Activated CD8-positive, alpha-beta memory T cell treated with anti-CD3 and anti-CD28 coated beads for 4 hours (primary cell): ENCODE results near the gene PRR20G.
"Not testable (repeated sequence)": the region's sequence is repeated elsewhere in the genome, so short reads cannot be mapped to it uniquely, and the experiment has no call there.

ENCODE experiments used
- DNase-seq, 2 donors: peaks; one replicate each; pipeline ENCODE4 v3.0.0-alpha.2; 2020; ENCODE audit warnings: low read depth in 2 of 2

Gene PRR20G

GRCh38 chr3:127287840-127288239, at the start of gene PRR20G:
Gene PRR20G (minus strand): TSS chr3:127288046. CDS start chr3:127287365, 681 bp downstream.
- no peak for DNase-seq

GRCh38 chr3:127337001-127337400, 49.2 kb upstream of the PRR20G start:
- DNase-seq = no peak

DNA sequence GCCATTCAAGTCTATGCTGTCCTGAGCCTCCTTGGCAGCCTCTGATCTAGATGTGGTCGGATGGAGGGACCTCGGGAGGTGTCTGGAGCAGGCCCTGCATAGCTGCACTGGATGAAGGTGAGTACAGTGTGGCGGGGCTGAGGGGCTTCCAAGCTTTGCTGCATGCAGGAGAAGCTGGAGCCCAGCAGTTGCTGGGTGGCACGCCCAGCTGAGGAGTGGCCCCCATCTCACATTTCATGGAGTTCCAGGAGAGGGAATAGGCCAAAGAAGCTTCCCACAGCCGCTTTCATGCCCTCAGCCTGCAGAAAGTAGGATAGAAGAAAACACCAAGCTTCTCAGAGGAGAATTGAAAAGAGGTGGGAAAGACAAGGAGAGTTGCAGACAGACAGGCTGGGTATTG, 48.3 kb upstream of the PRR20G start:
- no peak for DNase-seq

- DNase-seq = no peak
Observed at GRCh38 chr3:127330385-127330784, 42.5 kb upstream of the PRR20G start.

DNA sequence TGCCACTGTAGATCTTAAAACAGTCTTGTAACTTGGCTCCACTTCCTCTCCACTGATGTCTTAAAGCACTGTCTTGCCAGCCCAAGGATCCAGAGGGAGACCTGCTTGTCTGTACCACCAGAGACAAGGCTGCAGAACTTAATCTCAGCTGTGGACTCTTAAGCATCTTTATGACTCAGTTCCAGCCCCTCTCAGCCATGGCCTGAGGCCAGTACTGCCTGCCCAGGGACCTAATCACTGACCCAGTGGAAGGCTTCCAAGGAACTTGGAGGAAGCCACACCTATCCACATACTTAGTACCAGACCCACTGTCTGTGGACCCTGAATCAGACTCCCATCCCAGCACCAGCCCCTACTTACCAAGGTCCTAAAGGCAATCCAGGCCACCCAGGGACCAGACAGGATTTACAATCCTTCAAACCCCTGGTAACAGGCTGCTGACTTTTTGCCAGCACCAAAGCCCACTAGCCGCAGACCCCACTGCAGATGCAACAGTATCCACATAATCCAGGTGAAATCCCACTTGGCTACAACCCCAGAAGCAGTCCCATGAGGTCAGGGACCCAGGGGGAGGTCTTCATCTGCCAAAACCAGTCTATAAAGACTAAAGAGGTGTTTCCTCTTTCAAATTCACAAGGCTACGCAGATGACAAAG, 41.9 kb upstream of the PRR20G start:
- no peak for DNase-seq

DNA sequence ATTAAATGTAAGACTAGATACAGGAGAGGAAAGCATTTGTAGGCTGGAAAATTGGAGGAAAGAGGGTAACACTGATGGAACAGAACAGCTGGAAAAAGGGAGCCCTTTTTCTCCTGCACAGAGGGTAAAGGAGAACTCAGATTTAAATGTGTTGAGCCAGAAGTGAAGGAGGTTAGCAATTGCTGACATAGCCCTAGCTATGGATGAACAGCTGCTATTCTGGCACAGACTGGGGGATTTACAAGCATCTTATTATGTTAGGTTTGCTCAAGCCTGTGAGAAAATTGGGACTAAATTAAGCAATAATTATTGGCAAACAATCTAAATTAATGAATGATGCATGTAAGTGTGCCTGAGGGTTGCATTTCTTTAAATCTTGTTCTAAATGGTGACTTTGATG, 40.6 kb upstream of the PRR20G start:
- no peak for DNase-seq

DNA sequence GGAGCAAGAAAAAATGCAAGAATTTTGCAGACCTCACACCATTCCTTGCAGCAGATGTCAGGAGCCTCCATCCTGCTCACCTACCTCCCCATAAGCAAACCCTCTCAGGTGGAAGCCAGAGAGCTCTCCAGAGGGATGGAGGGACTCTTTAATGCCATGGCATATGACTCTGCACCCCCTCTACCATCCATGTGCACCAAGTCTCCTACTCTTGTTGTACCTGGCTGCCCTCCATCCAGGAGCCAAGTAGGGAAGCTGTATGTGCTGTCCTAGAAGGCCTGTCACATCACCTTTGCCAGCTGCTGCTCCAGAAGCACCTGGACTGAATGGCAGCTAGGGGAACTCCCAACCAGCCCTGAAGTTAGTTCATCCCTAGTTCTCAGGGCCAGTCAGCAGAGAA, 38.5 kb upstream of the PRR20G start:
- DNase-seq = no peak

DNA sequence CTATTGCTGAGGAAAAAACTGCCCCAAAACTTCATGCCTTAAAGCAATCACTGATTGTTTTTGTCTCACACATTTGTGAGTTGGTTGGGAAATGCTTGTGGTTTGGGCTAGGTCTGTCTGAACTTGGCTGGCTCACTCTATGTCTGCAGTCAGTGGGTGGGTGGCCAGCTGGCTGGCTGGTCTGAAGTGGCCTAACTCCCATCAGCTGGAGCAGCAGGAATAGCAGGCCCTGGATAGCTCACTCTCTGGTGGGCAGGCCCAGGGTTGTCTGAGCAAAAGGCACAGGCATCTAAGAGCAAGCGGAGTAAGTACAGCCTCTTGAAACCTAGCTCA, 37.7 kb upstream of the PRR20G start:
- DNase-seq = no peak

GRCh38 chr3:127324913-127325628, 37.2 kb upstream of the PRR20G start:
- DNase-seq = no peak

GRCh38 chr3:127324076-127324475, 36.2 kb upstream of the PRR20G start:
- DNase-seq = no peak

GRCh38 chr3:127323581-127323980, 35.7 kb upstream of the PRR20G start:
- no peak for DNase-seq

DNA sequence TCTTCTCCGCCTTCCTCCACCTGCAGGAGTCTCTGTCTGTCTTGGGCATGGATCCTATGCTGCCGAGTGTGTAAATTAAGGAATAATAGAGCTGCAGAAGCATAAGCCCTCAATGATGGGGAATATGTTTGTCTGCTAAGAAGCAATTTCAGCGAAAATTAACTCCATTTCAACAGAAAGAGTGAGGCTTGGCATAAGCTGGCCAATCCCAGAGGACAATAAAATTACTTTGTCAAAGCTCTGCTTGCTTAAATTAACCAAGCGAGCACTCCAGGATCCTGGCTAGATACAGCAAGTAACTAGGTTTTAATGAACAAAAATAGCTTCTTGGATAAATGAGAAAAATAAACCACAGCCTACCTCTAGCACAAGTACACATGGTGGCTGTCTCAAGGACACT, 33.5 kb upstream of the PRR20G start:
- DNase-seq = no peak

DNA sequence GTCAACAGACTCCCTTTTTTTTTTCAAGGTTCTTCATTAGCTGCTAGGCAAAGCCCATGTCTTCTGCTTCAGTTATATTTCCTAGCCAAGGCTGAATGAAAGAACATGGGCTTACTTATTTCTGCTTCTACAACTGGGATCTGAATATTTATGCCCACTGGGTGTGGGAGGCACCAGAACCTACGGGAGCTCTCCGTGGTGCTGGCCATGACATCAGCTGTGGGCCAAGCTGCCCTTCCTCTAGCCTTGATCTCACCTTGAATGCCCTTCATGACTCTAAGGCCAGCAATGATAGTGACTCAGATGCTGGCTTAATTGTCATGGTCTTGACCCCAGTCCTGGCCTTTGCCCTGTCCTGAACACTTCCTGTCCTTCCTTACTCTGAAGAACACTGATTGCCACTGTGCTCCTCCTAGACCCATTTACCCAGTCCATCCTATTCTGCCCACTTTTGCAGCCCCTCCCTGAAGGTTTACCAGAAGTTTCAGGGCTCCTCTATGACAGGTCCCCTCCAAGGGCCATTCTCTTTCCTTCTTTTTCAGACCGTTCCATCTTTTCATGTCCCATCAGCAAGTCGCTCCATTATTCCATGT, 32.8 kb upstream of the PRR20G start:
- DNase-seq = no peak

- DNase-seq = no peak
Observed at GRCh38 chr3:127316685-127317084, 28.8 kb upstream of the PRR20G start.

DNA sequence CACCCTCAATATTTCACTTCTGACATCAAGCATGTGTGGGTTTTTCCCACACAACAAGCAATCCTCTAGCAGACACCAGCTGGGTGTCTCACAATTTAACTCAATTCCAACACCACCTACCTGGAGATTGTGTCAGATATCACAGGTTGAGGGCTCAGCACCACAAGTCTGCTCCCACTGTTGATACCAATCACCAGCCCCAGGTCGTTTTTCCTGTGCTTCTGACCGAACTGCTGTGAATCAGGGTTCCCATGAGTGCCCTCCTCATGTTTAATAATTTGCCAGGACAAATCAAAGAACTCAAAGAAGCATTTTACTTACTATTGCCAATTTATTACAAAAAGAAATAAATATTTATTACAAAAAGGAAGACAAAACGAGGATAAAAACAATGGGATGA, 25.0 kb upstream of the PRR20G start:
- no peak for DNase-seq

GRCh38 chr3:127308821-127309220, 21.0 kb upstream of the PRR20G start:
- not testable (repeated sequence) for DNase-seq

GRCh38 chr3:127307916-127308315, 20.1 kb upstream of the PRR20G start:
- DNase-seq = no peak

DNA sequence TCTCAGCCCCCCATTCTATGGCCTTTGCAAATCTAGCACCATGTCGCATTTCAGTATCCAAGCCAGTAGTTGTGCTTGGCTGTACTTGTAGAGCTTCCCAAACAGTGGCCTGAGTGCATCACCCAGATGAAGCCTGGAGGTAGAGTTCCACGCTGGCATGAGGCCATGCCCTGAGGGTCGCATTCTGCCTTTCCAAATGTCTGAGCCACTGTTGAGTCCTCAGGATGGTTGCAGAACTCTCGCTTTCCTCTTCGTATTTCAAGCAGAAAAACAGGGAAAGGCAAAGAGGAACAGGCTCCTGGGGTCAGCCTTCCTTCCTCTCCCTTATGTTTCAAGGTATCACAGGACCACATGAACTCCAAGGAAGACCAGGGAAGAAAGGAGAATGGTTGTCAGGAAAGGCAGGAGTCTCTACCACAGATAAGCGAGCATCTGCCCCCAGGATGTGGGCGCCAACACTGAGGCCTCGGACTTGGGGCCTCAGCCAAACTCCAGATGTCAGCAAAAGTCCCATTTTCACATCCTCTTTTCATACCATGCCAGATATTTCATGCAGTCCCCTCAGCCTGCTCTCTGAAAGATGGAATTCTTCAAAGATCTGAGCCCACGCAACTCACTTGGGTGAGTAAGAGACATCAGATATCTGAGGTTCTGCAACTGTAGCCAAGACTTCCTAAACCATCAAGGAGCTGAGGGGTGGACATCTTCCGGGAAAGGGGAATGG, 19.4 kb upstream of the PRR20G start:
- DNase-seq = no peak

GRCh38 chr3:127306361-127307111, 18.7 kb upstream of the PRR20G start:
- no peak for DNase-seq

DNA sequence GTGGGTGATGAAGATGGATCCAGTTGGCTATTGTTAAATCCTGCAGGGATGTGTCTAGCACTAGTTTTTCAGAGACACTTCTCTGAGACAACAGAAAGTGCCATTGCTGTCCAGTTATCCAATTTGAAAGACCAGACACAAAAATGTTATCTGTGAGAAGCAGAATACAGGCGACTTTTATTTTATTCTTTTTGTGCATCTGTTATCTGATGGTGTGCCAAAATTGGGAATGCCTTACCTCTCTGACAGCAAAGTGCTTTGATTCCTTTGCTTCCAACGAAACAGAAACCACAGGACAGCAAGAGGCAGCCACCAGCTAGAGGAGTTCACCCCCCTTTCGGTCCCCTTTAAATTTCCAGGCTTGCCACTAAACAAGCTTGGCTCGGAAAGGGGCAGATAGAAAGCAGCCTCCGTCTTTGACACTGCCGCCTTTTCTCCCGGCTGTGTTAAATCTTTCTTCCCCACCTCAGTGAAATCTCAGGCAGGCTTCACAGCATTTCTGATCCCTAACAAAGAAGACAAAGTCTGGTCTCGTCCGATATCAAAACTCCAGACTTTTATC, 17.7 kb upstream of the PRR20G start:
- DNase-seq = no peak

DNA sequence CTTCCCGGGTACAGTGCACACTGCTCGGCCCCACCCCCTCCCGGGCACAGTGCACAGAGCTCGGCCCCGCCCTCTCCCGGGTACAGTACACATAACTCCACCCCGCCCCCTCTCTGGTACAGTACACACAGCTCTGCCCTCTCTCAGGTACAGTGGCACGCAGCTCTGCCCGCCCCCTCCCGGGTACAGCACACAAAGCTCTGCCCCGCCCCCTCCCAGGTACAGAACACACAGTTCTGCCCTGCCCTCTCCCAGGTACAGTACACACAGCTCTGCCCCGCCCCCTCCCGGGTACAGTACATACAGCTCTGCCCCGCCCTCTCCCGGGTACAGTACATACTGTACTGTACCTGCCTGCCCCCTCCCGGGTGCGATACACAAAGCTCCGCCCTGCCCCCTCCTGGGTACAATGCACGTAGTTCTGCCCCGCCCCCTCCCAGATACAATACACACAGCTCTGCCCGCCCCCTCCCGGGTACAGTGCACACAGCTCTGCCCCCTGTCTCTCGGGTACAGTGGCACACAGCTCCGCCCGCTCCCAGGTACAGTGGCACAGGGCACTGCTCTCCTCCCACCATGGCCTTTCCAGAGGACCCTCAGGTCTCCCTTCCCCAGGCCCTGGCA, 16.4 kb upstream of the PRR20G start:
- DNase-seq = no peak
